Tibial artery (tissue), 4 donors: ENCODE results near the gene OR10H5.
"Not testable (repeated sequence)": the region's sequence is repeated elsewhere in the genome, so short reads cannot be mapped to it uniquely, and the experiment has no call there.

Source experiments
- DNase-seq, 2 donors: peaks; one replicate each; pipeline ENCODE4 v3.0.0-alpha.2; 2019
- H3K27ac ChIP-seq, 2 donors: fragments of 200-600 bp; sonication (generic) in 1 of 2; 1 replicate in 1 of 2; 2 replicates in 1 of 2; pipeline ENCODE4 v1.5.1; 2018 to 2019; ENCODE audit warnings: mild to moderate bottlenecking in 1 of 2
- H3K27me3 ChIP-seq, 2 donors: fragments of 200-600 bp; sonication (generic) in 1 of 2; one replicate each; pipeline versions ENCODE4 v1.5.1 to v1.6.0; 2016 to 2019
- H3K36me3 ChIP-seq, 3 donors: fragments of 200-600 bp; sonication (generic) in 2 of 3; one replicate each; pipeline ENCODE4 v1.5.1; 2016 to 2019; ENCODE audit warnings: mild to moderate bottlenecking in 2 of 3
- H3K4me1 ChIP-seq, 4 donors: fragments of 200-600 bp; sonication (generic) in 2 of 4; 1 replicate in 3 of 4; 2 replicates in 1 of 4; pipeline ENCODE4 v1.5.1; 2016 to 2019
- H3K4me3 ChIP-seq, 2 donors: fragments of 200-600 bp; sonication (generic) in 1 of 2; 1 replicate in 1 of 2; 2 replicates in 1 of 2; pipeline ENCODE4 v1.5.1; 2018 to 2019; ENCODE audit warnings: mild to moderate bottlenecking in 2 of 2
- H3K9me3 ChIP-seq, 3 donors: fragments of 200-600 bp; sonication (generic) in 1 of 3; one replicate each; pipeline ENCODE4 v1.5.1; 2016 to 2019
- CTCF ChIP-seq, 2 experiments: fragments of 200-600 bp in 1 of 2; fragments of 450-650 bp in 1 of 2; IDR thresholded peaks; one replicate each; pipeline ENCODE4 v1.5.1; 2017 to 2019; ENCODE audit warnings: antibody characterized with exemption in 2 of 2, mild to moderate bottlenecking in 1 of 2, moderate library complexity in 1 of 2
- intact Hi-C: fragments of 100-400 bp; cut with DNase I; formaldehyde crosslinking; loops from one replicate; pipeline ENCODE4 v1.15.0; 2023; ENCODE audit warnings: low total_unique reads

OR10H5 gene

GRCh38 chr19:15759962-15760565, 27.4 kb upstream of the OR10H5 start:
- Histone ChIP-seq H3K36me3 (no peaks in the 10 kb centered on the region), H3K27me3 (peaks cover 0 to 31% of the 10 kb centered on the region in 2 donors), H3K4me3 (no peak overlapping the region), H3K9me3 (no peaks in the 10 kb centered on the region), H3K27ac (no peak overlapping the region), H3K4me1 (no peaks in the 10 kb centered on the region)
- intact Hi-C loops = no loop called here
- no peak for DNase-seq
- no peak for TF ChIP-seq CTCF (IDR thresholded peaks at IDR 0.05)

GRCh38 chr19:15769586-15769985, 17.9 kb upstream of the OR10H5 start:
- H3K9me3 ChIP-seq = peaks cover 0 to 11% (median 8%) of the 10 kb centered on the region in 3 donors
- intact Hi-C loops = no loop called here
- no peaks in the 10 kb centered on the region for H3K4me1 ChIP-seq
- peaks cover 0 to 54% (median 19%) of the 10 kb centered on the region in 3 donors for H3K36me3 ChIP-seq
- no peak for DNase-seq
- no peak for TF ChIP-seq CTCF (IDR thresholded peaks at IDR 0.05)
- H3K27ac ChIP-seq = no peak overlapping the region
- H3K4me3 ChIP-seq = no peak overlapping the region
- peaks cover 0 to 3% of the 10 kb centered on the region in 2 donors for H3K27me3 ChIP-seq

GRCh38 chr19:15774159-15774558, 13.3 kb upstream of the OR10H5 start:
- H3K4me1 ChIP-seq, DNase-seq, intact Hi-C loops, H3K27ac ChIP-seq, H3K4me3 ChIP-seq, H3K9me3 ChIP-seq, H3K27me3 ChIP-seq: not testable (repeated sequence)
- H3K36me3 ChIP-seq = peaks cover 0 to 35% (median 0%) of the 10 kb centered on the region in 3 donors

GRCh38 chr19:15775249-15775648, 12.2 kb upstream of the OR10H5 start:
- no peak overlapping the region for H3K4me3 ChIP-seq
- H3K9me3 ChIP-seq = no peaks in the 10 kb centered on the region
- TF ChIP-seq CTCF (IDR thresholded peaks at IDR 0.05) = no peak
- no peak overlapping the region for H3K27ac ChIP-seq
- H3K36me3 ChIP-seq = peaks cover 0 to 27% (median 0%) of the 10 kb centered on the region in 3 donors
- no peaks in the 10 kb centered on the region for H3K27me3 ChIP-seq
- H3K4me1 ChIP-seq = peaks cover 0 to 9% (median 6%) of the 10 kb centered on the region in 4 donors
- intact Hi-C loops = no loop called here
- no peak for DNase-seq

- peaks cover 0 to 17% (median 13%) of the 10 kb centered on the region in 4 donors for H3K4me1 ChIP-seq
- no peak overlapping the region for H3K4me3 ChIP-seq
- no peaks in the 10 kb centered on the region for H3K27me3 ChIP-seq
- peaks cover 0 to 17% (median 0%) of the 10 kb centered on the region in 3 donors for H3K36me3 ChIP-seq
- no peak for TF ChIP-seq CTCF (IDR thresholded peaks at IDR 0.05)
- DNase-seq = no peak
- no peak overlapping the region for H3K27ac ChIP-seq
- no peaks in the 10 kb centered on the region for H3K9me3 ChIP-seq
- intact Hi-C loops = no loop called here
These were observed 11.2 kb upstream of the OR10H5 start for GRCh38 chr19:15776264-15776663.

- TF ChIP-seq CTCF (IDR thresholded peaks at IDR 0.05) = no peak
- Histone ChIP-seq H3K9me3 (no peaks in the 10 kb centered on the region), H3K4me3 (no peak overlapping the region), H3K27me3 (no peaks in the 10 kb centered on the region), H3K36me3 (peaks cover 0 to 13% (median 0%) of the 10 kb centered on the region in 3 donors), H3K4me1 (peaks cover 0 to 17% (median 13%) of the 10 kb centered on the region in 4 donors), H3K27ac (no peak overlapping the region)
- intact Hi-C loops = no loop called here
- DNase-seq = no peak
These were observed 10.2 kb upstream of the OR10H5 start for GRCh38 chr19:15776991-15777970.
